Fibroblast of mammary gland (primary cell): Measurements from ENCODE around the gene UBAP2.

ENCODE experiments used
- DNase-seq: peaks from one replicate; pipeline ENCODE4 v3.0.0-alpha.2; 2010; ENCODE audit warnings: low read depth
- H3K4me3 ChIP-seq: 2 replicates; pipeline ENCODE4 v1.5.1; 2011; ENCODE audit warnings: low read depth, mild to moderate bottlenecking, low read length, moderate library complexity; ENCODE audit not compliant: control insufficient read depth
- TF ChIP-seq, protein P1 (sequence below): conservative IDR thresholded peaks from 2 replicates; pipeline ENCODE4 v1.5.1; 2011; ENCODE audit warnings: low read depth, low read length, inconsistent platforms; ENCODE audit not compliant: control insufficient read depth, insufficient read depth

UBAP2 gene

DNA sequence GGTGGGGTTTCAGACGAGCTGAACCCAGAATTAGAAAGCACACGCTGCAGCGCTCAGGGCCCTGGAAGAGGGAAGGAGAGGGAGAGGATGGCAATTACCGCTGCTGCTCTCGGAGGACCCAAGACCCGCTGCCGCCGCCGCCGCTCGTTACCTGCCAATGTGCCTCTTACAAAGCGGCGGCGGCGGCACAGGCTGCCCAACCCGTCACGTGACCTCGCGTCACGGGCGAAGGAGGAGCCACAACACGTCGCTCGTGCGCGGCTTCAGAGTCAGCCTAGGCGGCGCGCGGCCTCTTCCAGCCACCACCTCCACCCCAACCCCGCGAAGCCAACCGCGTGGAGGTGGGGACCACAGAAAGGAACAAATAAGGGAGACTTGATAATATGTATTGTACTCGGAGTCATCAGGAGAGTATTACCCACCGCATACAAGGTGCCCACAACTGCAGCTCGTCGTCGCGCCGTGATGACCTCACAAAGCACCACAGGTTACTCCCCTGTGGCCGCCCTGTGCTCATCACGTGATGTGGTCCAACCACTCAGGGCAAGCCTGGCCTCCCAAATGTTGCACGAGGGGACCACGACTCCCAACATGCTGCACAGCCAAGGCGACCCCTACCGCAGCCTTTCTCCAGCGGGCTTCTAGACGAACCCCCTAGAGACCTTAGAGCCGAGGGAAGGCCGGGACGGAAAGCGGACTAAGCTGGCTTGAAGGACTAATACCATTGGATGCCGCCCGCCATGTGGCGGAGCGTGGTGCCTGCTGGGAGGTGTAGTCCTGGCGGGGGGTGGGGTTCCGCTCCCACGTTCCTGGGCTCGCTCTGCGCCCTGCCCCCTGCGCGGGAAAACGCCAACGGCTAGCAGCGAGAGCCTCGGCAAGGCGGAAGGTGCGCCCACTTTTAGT lies at the start of gene UBAP2:
TSS of gene UBAP2 (minus strand) at position 161 of the 903 bp plus-strand sequence. CDS start 31,739 bp downstream, outside the sequence.
- TF ChIP-seq, protein P1, sequence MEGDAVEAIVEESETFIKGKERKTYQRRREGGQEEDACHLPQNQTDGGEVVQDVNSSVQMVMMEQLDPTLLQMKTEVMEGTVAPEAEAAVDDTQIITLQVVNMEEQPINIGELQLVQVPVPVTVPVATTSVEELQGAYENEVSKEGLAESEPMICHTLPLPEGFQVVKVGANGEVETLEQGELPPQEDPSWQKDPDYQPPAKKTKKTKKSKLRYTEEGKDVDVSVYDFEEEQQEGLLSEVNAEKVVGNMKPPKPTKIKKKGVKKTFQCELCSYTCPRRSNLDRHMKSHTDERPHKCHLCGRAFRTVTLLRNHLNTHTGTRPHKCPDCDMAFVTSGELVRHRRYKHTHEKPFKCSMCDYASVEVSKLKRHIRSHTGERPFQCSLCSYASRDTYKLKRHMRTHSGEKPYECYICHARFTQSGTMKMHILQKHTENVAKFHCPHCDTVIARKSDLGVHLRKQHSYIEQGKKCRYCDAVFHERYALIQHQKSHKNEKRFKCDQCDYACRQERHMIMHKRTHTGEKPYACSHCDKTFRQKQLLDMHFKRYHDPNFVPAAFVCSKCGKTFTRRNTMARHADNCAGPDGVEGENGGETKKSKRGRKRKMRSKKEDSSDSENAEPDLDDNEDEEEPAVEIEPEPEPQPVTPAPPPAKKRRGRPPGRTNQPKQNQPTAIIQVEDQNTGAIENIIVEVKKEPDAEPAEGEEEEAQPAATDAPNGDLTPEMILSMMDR: no peak
- DNase-seq: peak; percentile 97
- peak within 1 kb of the TSS; percentile 76 for H3K4me3 ChIP-seq

DNA sequence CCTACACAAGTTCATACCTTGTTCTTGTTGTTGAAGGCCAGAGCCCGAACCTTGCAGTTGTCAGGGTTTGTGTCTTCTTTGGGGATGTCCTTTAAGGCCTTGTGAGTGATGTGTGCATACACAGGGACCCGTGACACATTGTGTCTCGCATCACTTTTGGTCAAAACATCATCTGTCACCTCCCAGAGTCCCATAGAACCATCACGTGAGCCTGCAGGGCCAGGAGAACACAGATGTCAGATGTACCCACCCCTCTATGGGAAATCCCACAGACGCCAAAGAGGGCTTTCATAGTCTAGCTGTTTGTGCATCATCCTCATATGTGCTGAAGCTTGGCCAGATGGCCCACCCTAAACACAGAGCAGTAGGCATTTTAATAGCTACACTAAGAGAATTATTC lies 49.6 kb upstream of the UBAP2 start:
- DNase-seq: no peak
- TF ChIP-seq, protein P1: no peak
- H3K4me3 ChIP-seq: no peak overlapping the region

DNA sequence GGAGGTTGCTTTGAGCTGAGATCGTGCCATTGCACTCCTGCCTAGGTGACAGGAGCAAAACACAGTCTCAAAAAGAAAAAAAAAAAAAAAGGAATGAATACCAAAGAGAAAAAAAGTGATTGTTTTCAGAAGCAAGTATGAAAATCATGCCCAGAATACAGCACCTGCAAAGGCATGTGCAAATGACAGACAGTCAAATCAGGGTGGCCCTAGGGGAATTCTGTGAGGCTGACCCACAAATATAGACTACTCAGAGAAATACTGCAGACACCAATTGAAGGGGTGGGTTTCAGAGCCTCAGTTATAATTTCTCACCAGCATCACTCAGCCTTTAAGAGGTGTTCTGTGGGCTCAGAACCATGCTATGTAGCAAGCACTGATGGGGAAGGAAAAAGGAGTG lies 49.2 kb upstream of the UBAP2 start:
- DNase-seq: no peak
- TF ChIP-seq, protein P1: no peak

GRCh38 chr9:34096751-34097150 lies 48.1 kb upstream of the UBAP2 start:
- DNase-seq: no peak
- TF ChIP-seq, protein P1: no peak
- no peak overlapping the region for H3K4me3 ChIP-seq

More for the DNA sequence above, 49.2 kb upstream of the UBAP2 start:
- H3K4me3 ChIP-seq: no peak overlapping the region

DNA sequence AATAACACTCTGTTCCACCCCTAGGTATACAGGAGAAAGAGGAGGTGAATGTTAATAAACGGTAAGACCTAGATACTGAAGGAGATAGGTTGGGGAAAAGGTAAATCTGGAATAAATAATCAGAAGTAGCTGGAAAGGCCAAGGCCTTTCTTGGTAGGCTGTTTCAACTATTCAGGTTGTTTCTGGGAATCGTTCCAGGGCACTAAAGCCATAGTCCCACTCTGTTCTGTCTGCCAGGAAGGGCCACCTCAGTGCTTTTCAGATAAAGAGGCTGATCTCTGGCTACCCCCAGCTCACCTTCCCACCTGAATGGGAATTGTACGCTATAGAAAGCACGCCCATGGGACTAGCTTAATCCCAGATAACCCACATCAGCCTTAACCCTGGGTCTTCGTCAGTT lies 44.9 kb upstream of the UBAP2 start:
- no peak for DNase-seq
- no peak overlapping the region for H3K4me3 ChIP-seq
- TF ChIP-seq, protein P1: no peak

DNA sequence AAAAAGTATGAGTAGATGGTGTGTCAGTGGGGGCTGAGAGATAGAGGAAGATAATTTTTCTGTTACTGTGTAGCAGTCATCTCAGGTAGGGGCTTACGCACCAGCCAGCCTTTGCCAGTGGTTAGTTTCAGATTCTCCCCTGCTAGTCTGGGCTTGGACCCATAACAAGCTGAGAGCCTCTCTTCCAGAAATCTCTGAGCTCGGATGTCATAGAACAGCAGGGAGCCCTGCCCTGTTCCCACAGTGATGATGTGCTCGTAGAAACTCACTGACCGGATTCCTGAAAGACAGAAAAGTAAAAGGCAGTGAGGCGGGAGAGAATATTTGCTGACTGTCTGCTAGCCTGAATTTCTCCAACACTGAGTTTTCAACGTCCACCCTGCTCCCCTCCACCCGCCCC lies 40.6 kb upstream of the UBAP2 start:
- TF ChIP-seq, protein P1: no peak
- H3K4me3 ChIP-seq: no peak overlapping the region
- DNase-seq: peak; percentile 31
